Esophagus muscularis mucosa (tissue), 4 donors: ENCODE data around the gene CCDC24.

ENCODE experiments used
- EP300 ChIP-seq: sonication (generic); formaldehyde crosslinking; IDR thresholded peaks from one replicate; pipeline ENCODE4 v1.6.1; 2017; ENCODE audit warnings: antibody characterized with exemption
- POLR2A ChIP-seq: fragments of 450-650 bp; IDR thresholded peaks from one replicate; pipeline ENCODE4 v1.6.1; 2017; ENCODE audit warnings: antibody characterized with exemption, moderate library complexity, mild to moderate bottlenecking, low read depth
- POLR2AphosphoS5 ChIP-seq, 2 donors: sonication (generic); formaldehyde crosslinking; IDR thresholded peaks; one replicate each; pipeline ENCODE4 v1.6.1; 2017; ENCODE audit warnings: antibody characterized with exemption in 2 of 2
- TF ChIP-seq, protein P1 (sequence below), 3 experiments: fragments of 200-600 bp in 2 of 3; fragments of 450-650 bp in 1 of 3; sonication (generic) in 2 of 3; IDR thresholded peaks; one replicate each; pipeline ENCODE4 v1.5.1; 2017 to 2019; ENCODE audit warnings: antibody characterized with exemption in 3 of 3, mild to moderate bottlenecking in 2 of 3, moderate library complexity in 1 of 3

DNA sequence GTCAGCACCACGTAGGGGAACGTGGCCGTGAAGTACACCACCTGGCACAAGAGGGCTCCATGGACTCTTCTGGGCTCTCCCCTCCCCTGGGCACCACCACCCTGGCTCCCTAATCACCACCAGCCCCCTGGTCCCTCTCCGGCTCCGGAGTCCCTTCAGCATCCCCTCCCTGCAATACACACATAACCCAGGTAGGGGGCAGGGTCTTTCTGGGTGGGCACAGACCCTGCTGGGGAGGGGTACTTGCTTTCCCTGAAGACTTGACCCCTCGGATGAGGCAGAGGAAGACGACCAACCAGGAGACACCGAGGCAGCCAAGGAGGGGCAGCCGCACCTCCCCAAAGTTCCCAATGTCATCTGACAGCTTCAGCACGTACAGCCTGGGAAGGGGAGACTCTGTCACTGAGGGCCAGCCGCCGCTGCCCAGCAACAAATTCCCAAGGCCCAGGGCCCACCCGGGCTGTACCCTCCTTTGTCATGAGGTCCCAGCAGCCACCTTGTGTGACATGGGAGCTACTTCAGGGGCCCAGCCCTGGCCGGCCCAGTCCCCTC is 11.3 kb downstream of the CCDC24 start:
- TF ChIP-seq, protein P1, sequence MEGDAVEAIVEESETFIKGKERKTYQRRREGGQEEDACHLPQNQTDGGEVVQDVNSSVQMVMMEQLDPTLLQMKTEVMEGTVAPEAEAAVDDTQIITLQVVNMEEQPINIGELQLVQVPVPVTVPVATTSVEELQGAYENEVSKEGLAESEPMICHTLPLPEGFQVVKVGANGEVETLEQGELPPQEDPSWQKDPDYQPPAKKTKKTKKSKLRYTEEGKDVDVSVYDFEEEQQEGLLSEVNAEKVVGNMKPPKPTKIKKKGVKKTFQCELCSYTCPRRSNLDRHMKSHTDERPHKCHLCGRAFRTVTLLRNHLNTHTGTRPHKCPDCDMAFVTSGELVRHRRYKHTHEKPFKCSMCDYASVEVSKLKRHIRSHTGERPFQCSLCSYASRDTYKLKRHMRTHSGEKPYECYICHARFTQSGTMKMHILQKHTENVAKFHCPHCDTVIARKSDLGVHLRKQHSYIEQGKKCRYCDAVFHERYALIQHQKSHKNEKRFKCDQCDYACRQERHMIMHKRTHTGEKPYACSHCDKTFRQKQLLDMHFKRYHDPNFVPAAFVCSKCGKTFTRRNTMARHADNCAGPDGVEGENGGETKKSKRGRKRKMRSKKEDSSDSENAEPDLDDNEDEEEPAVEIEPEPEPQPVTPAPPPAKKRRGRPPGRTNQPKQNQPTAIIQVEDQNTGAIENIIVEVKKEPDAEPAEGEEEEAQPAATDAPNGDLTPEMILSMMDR (IDR thresholded peaks at IDR 0.05), result no peak
- TF ChIP-seq POLR2AphosphoS5 (IDR thresholded peaks at IDR 0.05) (no peak), POLR2A (no peak), EP300 (no peak)
